GM12892 (cell line): ENCODE measurements around the gene NEGR1.

Source experiments
- DNase-seq: peaks from one replicate; pipeline ENCODE4 v3.0.0; 2011; ENCODE audit not compliant: insufficient read length
- FAIRE-seq: peaks from 2 replicates; lab custom pipeline; 2011; peaks lifted over from hg19 to GRCh38; lab: Jason Lieb, UNC
- POLR2A ChIP-seq: IDR thresholded peaks from 2 replicates; pipeline ENCODE4 v1.6.1; 2011; ENCODE audit warnings: low read depth, low read length, control low read depth
- POLR2AphosphoS5 ChIP-seq: IDR thresholded peaks from 2 replicates; pipeline ENCODE4 v1.6.1; 2011; ENCODE audit warnings: low read depth, low read length, control low read depth
- TAF1 ChIP-seq: IDR thresholded peaks from 2 replicates; pipeline ENCODE4 v1.6.1; 2011; ENCODE audit warnings: low read depth, mild to moderate bottlenecking, control low read depth, low read length, borderline replicate concordance

The NEGR1 gene

GRCh38 chr1:71823708-71824305 is 458.5 kb downstream of the NEGR1 start:
- TF ChIP-seq POLR2AphosphoS5: no peak
- no peak for TF ChIP-seq TAF1
- FAIRE-seq (no peak), DNase-seq (no peak)

DNA sequence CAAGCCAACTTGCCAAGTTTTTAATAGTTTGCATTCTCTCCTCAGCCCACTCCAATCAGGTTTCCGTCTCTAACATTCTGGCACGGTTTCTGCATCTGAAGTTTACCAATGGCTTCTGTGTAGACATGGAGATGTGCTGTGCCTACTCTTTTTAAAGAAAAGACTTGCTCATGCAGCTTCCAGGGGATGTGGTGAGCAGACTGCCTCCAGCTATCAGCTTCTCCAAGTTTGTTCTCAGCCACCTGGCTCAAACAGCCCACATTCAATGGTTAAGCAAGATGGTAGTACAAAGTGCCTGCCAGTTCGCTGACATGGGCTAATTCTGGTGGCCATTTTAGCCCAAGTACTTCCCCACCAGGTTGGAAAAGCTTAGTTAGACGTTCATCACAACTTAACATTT is 465.3 kb downstream of the NEGR1 start:
- FAIRE-seq: no peak
- no peak for DNase-seq
- TF ChIP-seq POLR2A (no peak), TAF1 (no peak)

DNA sequence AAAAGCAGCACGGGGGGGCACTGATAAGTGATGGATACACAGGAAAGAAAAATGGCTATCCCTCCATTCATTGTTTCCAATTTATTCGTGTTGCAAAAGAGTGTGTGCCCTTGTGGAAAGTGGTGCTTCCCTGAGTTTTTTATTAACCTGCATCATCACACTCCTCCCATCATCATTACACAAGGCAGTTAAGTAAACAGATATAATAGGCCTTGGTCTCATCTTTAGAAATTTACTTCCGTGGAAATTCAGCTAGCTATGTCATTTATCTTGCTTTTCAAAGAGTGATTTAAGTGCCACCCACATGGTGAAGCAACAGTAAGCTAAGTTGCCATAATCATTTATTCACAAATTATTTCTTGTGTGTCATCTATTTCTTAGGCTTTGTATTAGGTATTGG is 473.3 kb downstream of the NEGR1 start:
- TF ChIP-seq POLR2A (no peak), TAF1 (no peak)
- no peak for DNase-seq
- no peak for FAIRE-seq

DNA sequence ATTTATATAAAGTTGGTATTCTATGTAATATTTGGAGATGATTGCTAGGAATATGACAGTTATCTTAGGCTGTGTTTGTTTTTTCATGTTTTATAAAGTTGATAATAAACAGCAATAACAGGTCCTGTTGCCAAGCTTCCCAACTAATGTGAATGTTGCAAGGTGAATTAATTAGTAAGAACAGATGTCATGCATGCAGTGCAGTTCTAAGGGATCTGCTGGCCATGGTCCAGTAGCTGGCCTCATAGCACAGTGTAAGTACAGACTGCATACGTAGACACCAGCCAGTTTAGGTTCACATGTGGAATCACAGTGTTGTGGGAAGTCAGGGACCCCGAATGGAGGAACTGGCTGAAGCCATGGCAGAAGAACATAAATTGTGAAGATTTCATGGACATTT is 478.2 kb downstream of the NEGR1 start:
- TF ChIP-seq POLR2AphosphoS5 (no peak), TAF1 (no peak), POLR2A (no peak)
- no peak for DNase-seq
- no peak for FAIRE-seq

DNA sequence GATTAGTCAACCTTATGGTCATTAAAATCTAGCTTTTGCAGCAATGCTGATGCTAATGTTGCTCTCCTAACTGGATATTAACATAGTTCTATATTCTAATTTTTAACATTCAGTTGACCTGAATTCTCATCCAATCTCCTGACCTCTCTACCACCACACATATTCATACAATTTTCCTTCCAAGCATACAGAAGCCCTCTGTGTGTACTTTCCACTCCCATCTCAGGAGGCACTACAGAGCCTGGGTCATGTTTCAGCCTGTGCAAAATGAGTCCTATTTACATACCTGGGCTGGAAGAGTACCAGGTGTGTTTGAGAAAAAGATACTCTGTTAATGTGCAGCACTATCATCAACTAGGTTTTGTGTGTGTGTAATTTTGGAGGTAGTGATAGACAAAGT is 486.3 kb downstream of the NEGR1 start:
- FAIRE-seq (no peak), DNase-seq (no peak)
- TF ChIP-seq POLR2A (no peak), TAF1 (no peak)

DNA sequence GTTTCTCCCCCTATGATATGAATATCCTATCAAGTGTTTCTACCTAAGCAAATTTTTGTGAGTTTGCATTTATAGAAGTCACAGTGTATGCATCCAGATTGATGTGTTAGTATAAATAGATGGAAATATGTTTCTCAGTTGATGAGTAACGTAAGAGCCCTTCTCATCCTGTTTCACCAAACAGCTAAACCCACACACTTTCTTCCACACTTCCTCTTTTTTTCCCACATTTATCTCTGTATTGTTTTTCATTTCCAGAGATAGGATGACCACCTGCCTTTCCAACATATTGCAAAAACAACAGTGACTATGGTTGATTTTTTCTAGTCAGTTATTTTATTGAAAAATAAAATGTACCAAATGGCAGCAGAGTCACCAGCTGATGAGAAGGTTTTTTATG is 490.1 kb downstream of the NEGR1 start:
- no peak for TF ChIP-seq POLR2AphosphoS5
- no peak for TF ChIP-seq TAF1
- TF ChIP-seq POLR2A: no peak
- DNase-seq: no peak
- FAIRE-seq: no peak

DNA sequence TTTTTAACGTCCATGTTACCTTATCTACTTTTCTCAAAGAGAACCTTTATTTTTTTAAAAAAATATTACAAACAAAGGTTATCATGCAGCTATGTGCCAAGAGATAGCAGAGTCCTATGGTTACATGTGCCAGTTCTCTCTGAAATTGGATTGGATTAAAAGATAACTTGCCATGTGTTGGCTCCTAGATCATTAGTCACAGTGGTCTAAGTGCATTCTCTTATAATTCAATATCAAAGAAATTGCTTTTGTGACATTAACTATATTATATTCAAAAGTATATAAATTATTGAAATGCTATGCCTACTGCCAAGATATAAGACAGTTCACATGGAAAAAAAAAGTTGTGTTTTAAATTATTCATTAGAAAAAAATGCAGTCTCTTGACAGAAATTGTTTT is 494.2 kb downstream of the NEGR1 start:
- no peak for DNase-seq
- FAIRE-seq: no peak
- TF ChIP-seq TAF1: no peak
- TF ChIP-seq POLR2AphosphoS5: no peak
- TF ChIP-seq POLR2A: no peak

GRCh38 chr1:71787699-71788098 is 494.6 kb downstream of the NEGR1 start:
- DNase-seq: no peak
- TF ChIP-seq POLR2AphosphoS5: no peak
- TF ChIP-seq POLR2A: no peak
- TF ChIP-seq TAF1: no peak
- no peak for FAIRE-seq

GRCh38 chr1:71786218-71786617 is 496.1 kb downstream of the NEGR1 start:
- DNase-seq: no peak
- no peak for FAIRE-seq
- TF ChIP-seq POLR2AphosphoS5: no peak
- no peak for TF ChIP-seq POLR2A
- no peak for TF ChIP-seq TAF1

- FAIRE-seq: no peak
- DNase-seq: no peak
- TF ChIP-seq POLR2A (no peak), POLR2AphosphoS5 (no peak), TAF1 (no peak)
Observed at GRCh38 chr1:71785450-71785849, 496.9 kb downstream of the NEGR1 start.

DNA sequence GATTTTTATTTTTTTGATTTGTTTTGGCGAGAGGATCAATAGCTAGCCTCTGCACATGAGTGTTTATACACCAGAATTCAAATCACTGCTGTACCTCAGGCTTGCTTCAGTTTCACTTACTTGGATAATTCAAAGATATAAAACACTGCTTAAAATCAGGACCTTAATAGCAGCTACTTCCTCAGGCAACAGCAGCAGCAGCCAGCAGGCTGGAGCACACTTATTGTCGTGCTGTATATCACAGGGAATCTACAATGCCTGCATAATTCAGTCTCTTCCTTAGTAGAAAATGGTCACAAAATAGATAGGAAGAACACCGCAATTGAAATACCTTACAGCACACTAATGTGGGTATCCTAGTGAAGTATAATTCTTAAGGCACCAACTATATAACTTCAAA is 497.3 kb downstream of the NEGR1 start:
- DNase-seq (no peak), FAIRE-seq (no peak)
- no peak for TF ChIP-seq TAF1
- no peak for TF ChIP-seq POLR2A
- no peak for TF ChIP-seq POLR2AphosphoS5

DNA sequence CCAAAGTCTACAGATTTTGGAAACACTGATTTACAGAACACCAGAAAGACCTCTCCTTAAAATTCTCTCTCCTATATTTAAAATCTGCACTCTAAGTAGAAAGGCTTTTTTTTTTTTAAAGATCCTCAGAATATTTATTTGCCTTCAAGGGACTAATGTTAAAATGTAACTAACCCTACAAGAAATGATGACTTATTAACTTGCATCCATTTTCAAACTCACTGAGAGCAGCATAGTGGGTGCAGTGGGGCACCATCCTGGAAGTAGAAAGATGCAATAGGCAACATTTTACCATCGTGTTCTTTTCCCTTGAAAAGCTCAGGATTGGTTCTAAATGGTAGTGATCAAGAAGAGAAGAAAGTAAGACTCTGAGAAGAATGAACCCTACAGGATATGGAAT is 498.1 kb downstream of the NEGR1 start:
- no peak for TF ChIP-seq POLR2A
- no peak for TF ChIP-seq POLR2AphosphoS5
- TF ChIP-seq TAF1: no peak
- FAIRE-seq: no peak
- no peak for DNase-seq

DNA sequence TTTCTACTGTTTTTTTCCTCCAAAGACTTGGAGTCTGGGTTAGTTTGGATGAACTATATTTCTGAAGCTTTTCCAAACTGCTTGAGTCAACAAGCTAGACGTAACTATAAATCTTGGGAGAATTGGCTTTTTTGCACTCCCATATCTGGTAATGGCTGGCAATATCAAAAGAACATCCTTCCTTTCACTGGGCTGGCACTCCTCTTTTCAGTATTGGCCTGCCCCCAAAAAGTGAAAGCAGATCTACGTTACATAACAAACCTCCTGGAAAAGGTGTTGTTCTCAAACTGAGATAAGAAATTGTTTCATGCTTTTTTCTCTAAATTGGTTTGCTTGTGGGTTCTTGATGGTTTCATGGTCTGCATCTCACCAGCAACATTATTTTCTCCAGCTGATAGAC is 499.3 kb downstream of the NEGR1 start:
- no peak for FAIRE-seq
- DNase-seq: no peak
- TF ChIP-seq POLR2A (no peak), POLR2AphosphoS5 (no peak), TAF1 (no peak)
